GM18520 (cell line): ENCODE data around the gene TOGARAM2.
"Not testable (repeated sequence)": the region's sequence is repeated elsewhere in the genome, so short reads cannot be mapped to it uniquely, and the experiment has no call there.

ENCODE experiments used
- ATAC-seq: cut with Tn5 transposase; IDR thresholded peaks from one replicate; pipeline ENCODE4 v1.9.1; 2021; ENCODE audit not compliant: unreplicated experiment

Gene TOGARAM2

GRCh38 chr2:28976584-28976983, 4.5 kb upstream of the TOGARAM2 start:
- ATAC-seq = no peak

- ATAC-seq = no peak
Measured at GRCh38 chr2:28977176-28977875, 3.8 kb upstream of the TOGARAM2 start.

GRCh38 chr2:28978001-28978400, 3.1 kb upstream of the TOGARAM2 start:
- ATAC-seq = not testable (repeated sequence)

GRCh38 chr2:28978606-28979005, 2.5 kb upstream of the TOGARAM2 start:
- no peak for ATAC-seq

- ATAC-seq = no peak
Measured at GRCh38 chr2:28979041-28979440, 2.1 kb upstream of the TOGARAM2 start.

GRCh38 chr2:28979576-28980366, 1.3 kb upstream of the TOGARAM2 start:
- no peak for ATAC-seq

GRCh38 chr2:28980368-28981015, 606 bp upstream of the TOGARAM2 start:
- ATAC-seq = no peak

GRCh38 chr2:28981620-28982376, 700 bp downstream of the TOGARAM2 start:
- no peak for ATAC-seq

GRCh38 chr2:28982381-28982950, 1.4 kb downstream of the TOGARAM2 start:
- no peak for ATAC-seq

GRCh38 chr2:28986429-28986828, 5.3 kb downstream of the TOGARAM2 start:
- no peak for ATAC-seq

GRCh38 chr2:28989973-28990372, 8.9 kb downstream of the TOGARAM2 start:
- ATAC-seq = no peak

- ATAC-seq = no peak
Measured at GRCh38 chr2:28990445-28990844, 9.3 kb downstream of the TOGARAM2 start.

- no peak for ATAC-seq
Measured at GRCh38 chr2:28991021-28991420, 9.9 kb downstream of the TOGARAM2 start.

GRCh38 chr2:28991460-28991859, 10.4 kb downstream of the TOGARAM2 start:
- no peak for ATAC-seq

GRCh38 chr2:28993206-28993960, 12.3 kb downstream of the TOGARAM2 start:
- ATAC-seq = no peak

GRCh38 chr2:28994074-28994473, 13.0 kb downstream of the TOGARAM2 start:
- ATAC-seq = no peak

- ATAC-seq = no peak
Measured at GRCh38 chr2:28994679-28995078, 13.6 kb downstream of the TOGARAM2 start.

GRCh38 chr2:28995765-28996750, 15.0 kb downstream of the TOGARAM2 start:
- no peak for ATAC-seq
